OCI-LY1 (cell line): ENCODE results near the gene NEU1.

Experiments
- H2AFZ ChIP-seq: fragments of 200-600 bp; sonication (generic), shearing (Covaris generic); 2 replicates; pipeline ENCODE4 v1.6.0; 2014; ENCODE audit warnings: antibody characterized with exemption, mild to moderate bottlenecking, low read length
- H3F3A ChIP-seq: fragments of 200-600 bp; sonication (generic), shearing (Covaris generic); 2 replicates; pipeline ENCODE4 v1.6.0; 2014; ENCODE audit warnings: mild to moderate bottlenecking, antibody characterized with exemption, low read length, moderate library complexity; ENCODE audit not compliant: insufficient read depth
- H3K27ac ChIP-seq: fragments of 200-600 bp; sonication (generic); 2 replicates; pipeline ENCODE4 v1.5.1; 2014; ENCODE audit warnings: low read length, mixed run types, mild to moderate bottlenecking, low read depth; ENCODE audit not compliant: poor library complexity, severe bottlenecking
- H3K27me3 ChIP-seq: fragments of 200-600 bp; sonication (generic); 2 replicates; pipeline ENCODE4 v1.6.0; 2014; ENCODE audit warnings: antibody characterized with exemption, mild to moderate bottlenecking, low read length, moderate library complexity; ENCODE audit not compliant: insufficient read depth
- H3K36me3 ChIP-seq: fragments of 200-600 bp; sonication (generic); 2 replicates; pipeline ENCODE4 v1.6.1; 2014; ENCODE audit warnings: mild to moderate bottlenecking, antibody characterized with exemption, low read length, moderate library complexity, mixed read lengths; ENCODE audit not compliant: insufficient read depth
- H3K4me1 ChIP-seq: fragments of 200-600 bp; sonication (generic); 2 replicates; pipeline ENCODE4 v1.5.1; 2014; ENCODE audit warnings: mild to moderate bottlenecking, low read length, moderate library complexity; ENCODE audit not compliant: insufficient read depth, severe bottlenecking
- H3K4me2 ChIP-seq: fragments of 200-600 bp; sonication (generic), shearing (Covaris generic); 2 replicates; pipeline ENCODE4 v1.6.1; 2014; ENCODE audit warnings: low read length
- H3K4me3 ChIP-seq: fragments of 200-600 bp; sonication (generic); 2 replicates; pipeline ENCODE4 v1.5.1; 2014; ENCODE audit warnings: low read length, low read depth, mild to moderate bottlenecking, mixed read lengths; ENCODE audit not compliant: poor library complexity, severe bottlenecking
- H3K79me2 ChIP-seq: fragments of 200-600 bp; shearing (Covaris generic); 2 replicates; pipeline ENCODE4 v1.6.1; 2016; ENCODE audit warnings: mixed run types, low read length, mixed read lengths; ENCODE audit not compliant: insufficient read depth
- H3K9ac ChIP-seq: fragments of 200-600 bp; sonication (generic), shearing (Covaris generic); 2 replicates; pipeline ENCODE4 v1.6.1; 2014; ENCODE audit warnings: mild to moderate bottlenecking, low read length, mixed read lengths
- H3K9me2 ChIP-seq: fragments of 200-600 bp; sonication (generic), shearing (Covaris generic); 2 replicates; pipeline ENCODE4 v1.6.1; 2014; ENCODE audit warnings: low read depth, mild to moderate bottlenecking, low read length, mixed read lengths
- H3K9me3 ChIP-seq: fragments of 200-600 bp; shearing (Covaris generic); 2 replicates; pipeline ENCODE4 v1.6.1; 2014; ENCODE audit warnings: low read length, mixed read lengths
- H4K20me1 ChIP-seq: fragments of 200-600 bp; sonication (generic), shearing (Covaris generic); 2 replicates; pipeline ENCODE4 v1.6.0; 2016; ENCODE audit warnings: mild to moderate bottlenecking, low read length; ENCODE audit not compliant: insufficient read depth
- CTCF ChIP-seq: fragments of 200-600 bp; sonication (generic), shearing (Covaris generic); IDR thresholded peaks from 2 replicates; pipeline ENCODE4 v1.5.1; 2017; ENCODE audit warnings: mild to moderate bottlenecking, antibody characterized with exemption, low read length, moderate library complexity, mixed read lengths
- EZH2 ChIP-seq: fragments of 200-600 bp; sonication (generic), shearing (Covaris generic); IDR thresholded peaks from 2 replicates; pipeline ENCODE4 v1.8.0; 2017; ENCODE audit warnings: borderline replicate concordance, mixed run types, mild to moderate bottlenecking, antibody characterized with exemption, low read length, moderate library complexity, mixed read lengths

The NEU1 gene

GRCh38 chr6:31877125-31877650, 14.6 kb upstream of the NEU1 start:
- no peak overlapping the region for H3K4me3 ChIP-seq
- H3K4me2 ChIP-seq, result no peak overlapping the region
- H3K9ac ChIP-seq, result no peak overlapping the region
- H3K79me2 ChIP-seq, result no peaks in the 10 kb centered on the region
- H3K27ac ChIP-seq, result no peak overlapping the region
- no peaks in the 10 kb centered on the region for H4K20me1 ChIP-seq
- no peaks in the 10 kb centered on the region for H3K4me1 ChIP-seq
- no peaks in the 10 kb centered on the region for H3K27me3 ChIP-seq
- no peaks in the 10 kb centered on the region for H3K9me2 ChIP-seq
- no peaks in the 10 kb centered on the region for H3F3A ChIP-seq
- H2AFZ ChIP-seq, result no peak overlapping the region
- H3K36me3 ChIP-seq, result peaks cover 25% of the 10 kb centered on the region
- TF ChIP-seq EZH2, result no peak
- H3K9me3 ChIP-seq, result no peaks in the 10 kb centered on the region

DNA sequence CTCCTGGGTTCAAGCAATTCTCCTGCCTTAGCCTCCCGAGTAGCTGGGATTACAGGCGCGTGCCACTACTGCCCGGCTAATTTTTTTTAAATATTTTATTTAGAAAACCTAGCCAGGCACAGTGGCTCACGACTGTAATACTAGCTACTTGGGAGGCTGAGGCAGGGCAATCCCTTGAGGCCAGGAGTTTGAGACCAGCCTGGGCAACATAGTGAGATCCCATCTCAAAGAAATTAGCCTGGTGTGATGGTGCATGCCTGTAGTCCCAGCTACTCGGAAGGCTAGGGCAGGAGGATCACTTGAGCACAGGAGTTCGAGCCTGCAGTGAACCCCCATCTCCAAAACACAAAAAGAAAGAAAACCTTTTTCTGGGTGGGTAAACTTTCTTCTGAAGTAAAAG, 13.7 kb upstream of the NEU1 start:
- Histone ChIP-seq H3K36me3 (peaks cover 20% of the 10 kb centered on the region), H3K9ac (no peak overlapping the region), H3K27ac (no peak overlapping the region), H3K79me2 (no peaks in the 10 kb centered on the region), H4K20me1 (no peaks in the 10 kb centered on the region), H3F3A (no peaks in the 10 kb centered on the region), H2AFZ (no peak overlapping the region), H3K4me1 (no peaks in the 10 kb centered on the region), H3K9me3 (no peaks in the 10 kb centered on the region), H3K4me2 (no peak overlapping the region), H3K4me3 (no peak overlapping the region), H3K27me3 (no peaks in the 10 kb centered on the region), H3K9me2 (no peaks in the 10 kb centered on the region)
- TF ChIP-seq CTCF (no peak), EZH2 (no peak)

GRCh38 chr6:31875877-31876276, 13.3 kb upstream of the NEU1 start:
- no peaks in the 10 kb centered on the region for H4K20me1 ChIP-seq
- TF ChIP-seq CTCF (no peak), EZH2 (no peak)
- no peak overlapping the region for H3K4me2 ChIP-seq
- H3K4me1 ChIP-seq, result no peaks in the 10 kb centered on the region
- H3F3A ChIP-seq, result no peaks in the 10 kb centered on the region
- H3K9me2 ChIP-seq, result no peaks in the 10 kb centered on the region
- no peak overlapping the region for H3K27ac ChIP-seq
- no peaks in the 10 kb centered on the region for H3K79me2 ChIP-seq
- no peaks in the 10 kb centered on the region for H3K27me3 ChIP-seq
- H3K36me3 ChIP-seq, result peaks cover 15% of the 10 kb centered on the region
- H3K4me3 ChIP-seq, result no peak overlapping the region
- no peak overlapping the region for H2AFZ ChIP-seq
- H3K9me3 ChIP-seq, result no peaks in the 10 kb centered on the region
- no peak overlapping the region for H3K9ac ChIP-seq

DNA sequence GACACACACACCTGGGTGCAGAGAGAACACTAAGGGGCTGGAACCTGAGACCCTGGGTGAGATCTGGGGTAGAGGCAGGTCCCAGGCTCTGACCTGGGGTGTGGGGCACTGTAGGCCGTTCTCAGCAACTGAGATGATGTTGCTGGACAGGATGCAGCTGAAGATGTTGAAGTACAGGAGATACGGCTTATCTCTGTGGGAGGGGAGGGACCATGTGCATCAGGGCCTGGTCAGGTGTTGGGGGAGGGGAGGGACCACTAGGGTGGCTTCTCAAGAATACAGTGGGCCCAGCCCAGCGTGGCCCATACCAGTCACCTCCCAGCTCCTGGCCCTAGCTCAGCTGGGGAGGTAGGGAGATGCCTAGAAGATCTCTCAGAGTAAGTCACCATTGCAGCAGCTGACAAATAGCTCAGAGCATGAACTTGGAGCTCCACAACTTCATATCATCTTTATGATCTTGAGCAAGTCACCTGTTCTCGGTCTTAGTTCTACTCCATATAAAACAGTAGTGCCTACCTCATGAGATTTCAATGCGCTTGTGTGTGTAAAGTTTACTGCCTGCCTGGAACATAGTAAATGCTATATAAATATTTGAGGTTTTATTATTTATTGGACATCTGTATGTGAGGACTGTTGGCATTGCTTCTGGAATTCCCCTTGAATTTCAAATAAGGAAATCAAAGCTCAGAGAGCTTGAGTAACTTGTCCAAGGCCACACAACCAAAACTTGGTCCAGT, 12.4 kb upstream of the NEU1 start:
- Histone ChIP-seq H3K9ac (no peak overlapping the region), H4K20me1 (no peaks in the 10 kb centered on the region), H3F3A (no peaks in the 10 kb centered on the region), H3K4me2 (no peak overlapping the region), H3K27ac (no peak overlapping the region), H3K4me3 (no peak overlapping the region), H3K36me3 (peaks cover 6% of the 10 kb centered on the region), H3K79me2 (no peaks in the 10 kb centered on the region), H2AFZ (no peak overlapping the region), H3K9me2 (no peaks in the 10 kb centered on the region), H3K27me3 (no peaks in the 10 kb centered on the region), H3K9me3 (no peaks in the 10 kb centered on the region), H3K4me1 (no peaks in the 10 kb centered on the region)
- TF ChIP-seq EZH2, result no peak
- no peak for TF ChIP-seq CTCF
